ENCODE measurements around the gene SSTR3. TPM values are rescaled to one million over a fixed set of nuclear protein-coding genes. Genes with fewer than 3 reads are reported as not detected.
A peak's percentile ranks its signal among the peaks of the same experiment; 100 is the strongest.
"Not testable (repeated sequence)": the region's sequence is repeated elsewhere in the genome, so short reads cannot be mapped to it uniquely, and the experiment has no call there.

The SSTR3 gene
- total RNA-seq, 1 donor from 2014 or later: not detected

- DNase-seq (ENCODE audit: low read depth, low spot score): no peak
These were observed 30.0 kb downstream of the SSTR3 start for GRCh38 chr22:37182101-37182948.

- DNase-seq (ENCODE audit: low read depth, low spot score): no peak
These were observed 30.6 kb downstream of the SSTR3 start for GRCh38 chr22:37181681-37182080.

- DNase-seq (ENCODE audit: low read depth, low spot score): no peak
These were observed 31.6 kb downstream of the SSTR3 start for GRCh38 chr22:37180531-37181231.

- DNase-seq (ENCODE audit: low read depth, low spot score): no peak
These were observed 32.5 kb downstream of the SSTR3 start for GRCh38 chr22:37179622-37180420.

- DNase-seq (ENCODE audit: low read depth, low spot score): no peak
These were observed 33.2 kb downstream of the SSTR3 start for GRCh38 chr22:37179126-37179470.

DNA sequence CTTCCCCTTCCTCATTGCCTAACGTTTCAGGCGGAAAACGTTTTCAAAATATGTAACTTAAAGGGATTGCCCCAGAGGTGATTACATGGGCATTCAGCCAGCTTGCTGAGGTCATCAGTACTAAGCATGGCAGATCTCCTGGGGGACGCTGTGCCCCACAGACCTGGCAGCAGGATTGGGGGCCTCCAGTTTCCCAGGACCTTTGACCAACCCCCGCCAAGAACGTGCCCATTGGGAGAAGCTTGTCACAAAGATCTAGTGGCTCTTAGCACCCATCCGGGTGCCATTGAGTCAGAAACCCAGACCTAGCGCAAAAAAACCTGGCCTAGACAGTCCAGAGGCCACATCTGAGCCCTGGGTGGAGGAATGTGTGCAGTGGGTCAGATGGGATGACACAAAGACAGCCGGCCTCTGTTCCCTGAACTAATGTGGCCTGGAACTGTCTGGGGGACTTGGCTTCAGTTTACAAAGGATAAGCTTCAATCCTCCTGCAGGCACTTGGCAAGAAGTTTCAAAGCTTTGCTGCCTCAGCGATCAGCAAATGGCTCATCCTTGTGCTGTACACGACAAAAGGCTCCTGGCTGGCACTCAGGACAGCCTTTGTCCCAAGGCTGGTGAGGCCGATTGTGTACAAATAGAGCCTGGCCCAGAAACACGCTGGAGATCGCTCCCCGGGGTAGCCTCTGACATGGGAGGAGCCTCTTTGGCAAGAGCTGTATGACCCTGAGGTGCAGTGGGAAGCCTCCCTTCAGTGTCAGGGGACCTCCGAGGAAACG lies 33.7 kb downstream of the SSTR3 start:
- DNase-seq (ENCODE audit: low read depth, low spot score): no peak

- DNase-seq (ENCODE audit: low read depth, low spot score): no peak
These were observed 34.5 kb downstream of the SSTR3 start for GRCh38 chr22:37177755-37178154.

DNA sequence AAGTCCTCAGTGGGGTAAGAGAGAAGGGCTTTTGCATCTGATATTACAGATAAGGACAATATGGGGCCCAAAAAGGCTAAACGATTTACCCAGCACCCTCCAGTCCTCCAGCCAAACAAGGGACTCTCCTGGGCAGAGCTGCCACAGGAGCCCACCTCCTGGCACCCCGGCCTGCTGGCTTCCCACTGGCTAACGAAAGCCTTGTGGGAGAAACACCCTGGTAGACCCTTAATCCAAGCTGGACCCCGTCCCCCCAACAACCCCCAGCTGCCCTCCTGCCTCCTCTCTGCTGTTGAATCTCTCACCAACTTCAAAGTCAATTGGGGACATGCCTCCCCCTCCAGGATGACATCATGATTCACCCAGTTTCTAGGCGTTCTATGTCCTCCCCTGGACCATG lies 35.1 kb downstream of the SSTR3 start:
- no peak for DNase-seq (ENCODE audit: low read depth, low spot score)

GRCh38 chr22:37176464-37177061 lies 35.7 kb downstream of the SSTR3 start:
- peak; percentile 75 for DNase-seq (ENCODE audit: low read depth, low spot score)

GRCh38 chr22:37175414-37176281 lies 36.6 kb downstream of the SSTR3 start:
- DNase-seq (ENCODE audit: low read depth, low spot score): no peak

GRCh38 chr22:37174964-37175363 lies 37.3 kb downstream of the SSTR3 start:
- no peak for DNase-seq (ENCODE audit: low read depth, low spot score)

DNA sequence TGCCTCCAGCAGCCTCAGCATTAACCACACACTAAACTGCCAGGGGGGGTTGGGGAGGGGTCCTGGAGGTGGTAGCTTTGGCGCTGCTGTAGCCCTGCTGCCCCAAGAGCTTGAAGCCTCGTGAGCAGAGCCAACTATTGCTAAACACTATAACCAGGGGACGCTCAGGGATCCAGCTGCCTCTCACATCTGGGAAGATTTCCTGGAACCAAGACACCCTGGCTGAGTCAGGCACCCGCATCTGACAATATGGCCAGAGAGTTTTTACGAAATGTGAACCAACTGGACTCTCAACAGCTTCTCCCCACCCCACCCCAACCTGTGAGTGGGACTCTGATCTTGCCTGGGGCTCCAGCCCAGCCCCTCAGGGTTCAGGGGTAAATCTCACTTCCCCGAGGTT lies 38.6 kb downstream of the SSTR3 start:
- no peak for DNase-seq (ENCODE audit: low read depth, low spot score)

DNA sequence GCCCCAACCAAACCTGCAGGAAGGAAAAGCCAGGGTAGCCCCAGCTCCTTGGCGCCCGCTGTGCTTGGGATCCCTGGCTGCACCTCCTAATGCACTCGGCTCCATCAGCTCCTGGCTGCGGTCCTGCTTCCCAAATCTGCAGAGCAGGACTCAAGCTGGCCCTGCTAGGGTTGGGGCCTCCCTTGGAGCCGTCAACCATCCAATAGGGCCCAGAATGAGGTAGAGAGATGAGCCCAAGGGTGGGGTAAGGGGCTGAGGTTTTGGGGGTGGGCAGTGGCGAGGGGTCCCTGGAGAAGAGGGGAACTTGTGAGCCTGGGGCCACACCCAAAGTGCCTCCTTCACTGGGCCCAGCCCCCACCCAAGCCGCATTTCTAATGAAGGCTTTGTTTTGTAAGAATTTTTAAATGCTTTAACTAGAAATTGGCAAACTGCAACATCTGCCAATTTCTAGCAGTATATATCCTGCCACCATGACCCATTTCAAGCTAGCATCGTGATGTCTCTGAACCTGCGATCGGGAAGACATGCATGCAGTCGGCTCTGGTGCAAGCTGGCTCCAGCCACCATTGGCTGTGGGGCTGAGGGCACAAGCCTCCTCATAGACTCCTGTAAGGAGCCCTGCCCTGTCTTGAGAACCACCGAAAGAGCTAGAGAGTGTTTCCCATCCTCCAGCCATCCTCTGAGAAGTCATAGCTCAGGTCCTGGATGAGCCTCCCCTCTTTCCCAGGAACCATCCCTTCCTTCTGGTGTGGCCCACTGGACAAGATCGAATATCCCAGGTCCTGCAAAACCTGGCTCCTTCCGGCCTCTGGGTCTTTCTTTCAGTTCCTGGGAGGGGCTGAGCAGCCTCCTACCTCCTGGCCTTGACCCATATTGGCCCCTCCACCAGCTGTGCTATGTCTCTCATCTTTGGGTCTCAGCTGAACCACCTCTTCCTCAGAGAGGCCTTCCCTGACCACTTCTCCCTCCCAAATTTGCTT lies 39.7 kb downstream of the SSTR3 start:
- DNase-seq (ENCODE audit: low read depth, low spot score): no peak

DNA sequence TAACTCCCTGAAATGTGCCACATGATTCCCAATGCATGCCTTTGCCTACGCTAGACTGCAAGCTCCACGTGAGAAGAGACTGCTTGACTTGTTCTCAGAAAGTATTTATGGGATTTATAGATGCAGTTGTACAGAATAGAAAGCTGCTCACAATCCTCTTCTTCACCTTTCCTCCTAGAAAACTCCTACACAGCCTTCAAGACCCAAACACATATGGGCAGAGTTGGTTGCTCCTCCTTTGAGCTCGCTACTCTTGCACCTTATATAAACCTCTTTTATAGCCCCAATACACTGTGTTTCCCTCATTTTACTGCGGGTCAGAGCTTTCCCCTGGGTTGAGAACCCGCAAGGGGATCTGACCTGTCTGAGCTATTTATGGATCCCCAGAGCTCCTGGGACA lies 40.6 kb downstream of the SSTR3 start:
- DNase-seq (ENCODE audit: low read depth, low spot score): no peak

DNA sequence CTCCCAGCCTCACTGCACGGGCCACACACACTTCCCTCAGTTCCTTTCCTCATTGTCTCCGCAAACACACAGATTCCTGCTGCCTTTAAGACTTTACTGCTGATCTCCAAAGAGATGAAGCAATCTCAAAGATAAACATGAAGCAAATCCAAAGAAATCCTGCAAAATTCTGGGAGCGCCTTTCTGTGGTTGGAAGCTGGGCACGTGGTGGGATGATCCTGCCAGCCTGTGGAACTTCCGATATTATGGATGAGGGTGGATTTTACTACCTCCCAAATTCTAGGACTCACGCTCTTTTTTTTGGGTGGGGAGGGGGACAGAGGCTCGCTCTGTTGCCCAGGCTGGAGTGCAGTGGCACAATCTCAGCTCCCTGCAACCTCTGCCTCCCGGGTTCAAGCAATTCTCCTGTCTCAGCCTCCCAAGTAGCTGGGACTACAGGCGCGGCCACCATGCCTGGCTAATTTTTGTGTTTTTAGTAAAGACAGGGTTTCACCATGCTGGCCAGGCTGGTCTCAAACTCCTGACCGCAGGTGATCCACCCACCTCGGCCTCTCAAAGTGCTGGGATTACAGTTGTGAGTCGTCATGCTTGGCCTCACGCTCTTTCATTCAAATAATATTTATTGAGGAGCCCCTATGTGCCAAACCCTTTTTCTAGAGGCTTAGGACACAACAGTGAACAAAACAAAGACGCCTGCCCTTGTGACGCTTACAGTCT lies 41.4 kb downstream of the SSTR3 start:
- DNase-seq (ENCODE audit: low read depth, low spot score): not testable (repeated sequence)

DNA sequence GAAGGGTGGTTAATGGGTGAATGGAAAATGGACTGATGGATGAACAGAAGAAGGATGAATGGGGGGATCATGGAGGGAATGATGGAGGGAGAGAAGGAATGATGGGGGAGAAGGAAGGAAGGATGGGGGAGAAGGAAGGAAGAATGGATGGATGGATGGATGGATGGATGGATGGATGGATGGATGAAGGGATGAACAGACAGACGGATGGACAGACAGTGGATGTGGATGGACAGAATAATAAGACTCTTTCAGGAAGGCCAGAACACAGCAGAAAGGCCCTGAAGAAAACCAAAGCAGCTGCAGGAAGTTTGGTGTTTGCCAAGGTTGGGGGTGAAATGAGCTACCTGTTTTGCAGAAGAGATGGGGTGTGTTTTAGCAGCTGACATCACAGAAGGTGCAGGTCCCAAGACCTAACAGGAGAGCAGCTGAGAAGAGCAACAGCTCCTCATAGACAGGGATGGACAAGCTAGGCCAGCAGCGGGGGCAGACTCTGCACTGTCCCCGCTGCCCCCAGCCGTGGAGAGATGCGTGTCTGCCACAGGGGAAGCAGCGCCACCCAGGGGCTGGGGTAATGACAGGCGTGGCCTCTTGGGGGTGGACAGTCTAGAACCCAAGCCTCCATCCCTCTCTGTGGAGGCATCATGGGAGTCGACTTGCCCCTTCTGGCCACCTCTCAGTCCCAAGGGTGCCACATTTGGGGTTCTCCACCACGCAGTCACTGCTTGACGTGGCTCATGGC lies 42.2 kb downstream of the SSTR3 start:
- no peak for DNase-seq (ENCODE audit: low read depth, low spot score)

DNA sequence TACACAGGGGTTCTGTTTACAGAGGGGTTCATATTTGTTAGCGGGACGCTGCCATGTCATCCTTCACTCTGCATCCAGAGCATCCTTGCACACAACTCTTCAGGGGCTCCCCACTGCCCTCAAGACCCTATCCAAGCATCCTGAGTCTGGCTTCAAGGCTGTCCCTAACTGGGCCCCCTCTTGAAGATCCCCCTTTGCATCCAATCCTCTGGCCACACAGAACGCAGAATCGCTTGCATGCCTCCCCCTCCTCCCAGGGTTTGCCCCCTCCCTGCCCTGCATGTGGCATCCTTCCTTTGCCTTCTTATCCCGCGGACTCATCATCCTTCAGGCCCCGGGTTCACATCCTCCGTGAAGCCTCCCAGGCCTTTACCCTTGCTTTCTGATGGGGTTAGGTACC lies 42.9 kb downstream of the SSTR3 start:
- DNase-seq (ENCODE audit: low read depth, low spot score): no peak
